Stimulated activated CD4-positive, alpha-beta T cell treated with anti-CD3 and anti-CD28 coated beads, TNF-alpha, amount 100 ng/mL, for 1 hour (primary cell): ENCODE results near the gene NAV1.
A peak's percentile ranks its signal among the peaks of the same experiment; 100 is the strongest.
"Not testable (repeated sequence)": the region's sequence is repeated elsewhere in the genome, so short reads cannot be mapped to it uniquely, and the experiment has no call there.

ENCODE experiments used
- DNase-seq, 3 donors: peaks; one replicate each; pipeline ENCODE4 v3.0.0-alpha.2; 2020; ENCODE audit warnings: low read depth in 3 of 3, low spot score in 1 of 3

Gene NAV1

GRCh38 chr1:201504179-201504631 is 34.7 kb upstream of the NAV1 start:
- DNase-seq = no peak

GRCh38 chr1:201504799-201505502 is 34.0 kb upstream of the NAV1 start:
- DNase-seq = no peak

- DNase-seq = no peak
Measured at GRCh38 chr1:201505503-201505890, 33.4 kb upstream of the NAV1 start.

GRCh38 chr1:201506092-201506491 is 32.8 kb upstream of the NAV1 start:
- no peak for DNase-seq

GRCh38 chr1:201506557-201507359 is 32.2 kb upstream of the NAV1 start, which contains the start of gene CSRP1:
CSRP1 (minus strand) TSS chr1:201507123; CDS start chr1:201496303, 10,820 bp downstream.
- DNase-seq = peak; percentile 55 to 70 (median 66)

- DNase-seq = no peak
Measured at GRCh38 chr1:201507360-201507675, 31.6 kb upstream of the NAV1 start.

GRCh38 chr1:201508809-201509208 is 30.1 kb upstream of the NAV1 start:
- no peak for DNase-seq

- no peak for DNase-seq
Measured at GRCh38 chr1:201509601-201510374, 29.1 kb upstream of the NAV1 start.

GRCh38 chr1:201510734-201511133 is 28.2 kb upstream of the NAV1 start:
- no peak for DNase-seq

GRCh38 chr1:201511396-201511940 is 27.5 kb upstream of the NAV1 start:
- DNase-seq = no peak

- no peak for DNase-seq
Measured at GRCh38 chr1:201511941-201512539, 26.9 kb upstream of the NAV1 start.

GRCh38 chr1:201513498-201514243 is 25.3 kb upstream of the NAV1 start:
- no peak for DNase-seq

GRCh38 chr1:201514466-201514865 is 24.5 kb upstream of the NAV1 start:
- DNase-seq = no peak

GRCh38 chr1:201515062-201515750 is 23.7 kb upstream of the NAV1 start:
- DNase-seq = no peak

GRCh38 chr1:201515895-201516294 is 23.0 kb upstream of the NAV1 start:
- DNase-seq = no peak

GRCh38 chr1:201516511-201517127 is 22.3 kb upstream of the NAV1 start:
- no peak for DNase-seq

GRCh38 chr1:201517631-201518030 is 21.3 kb upstream of the NAV1 start:
- DNase-seq = no peak

GRCh38 chr1:201518071-201518470 is 20.9 kb upstream of the NAV1 start:
- no peak for DNase-seq

GRCh38 chr1:201520046-201520575 is 18.8 kb upstream of the NAV1 start:
- not testable (repeated sequence) for DNase-seq
